ENCODE data around the gene PTPRN.

Gene PTPRN

DNA sequence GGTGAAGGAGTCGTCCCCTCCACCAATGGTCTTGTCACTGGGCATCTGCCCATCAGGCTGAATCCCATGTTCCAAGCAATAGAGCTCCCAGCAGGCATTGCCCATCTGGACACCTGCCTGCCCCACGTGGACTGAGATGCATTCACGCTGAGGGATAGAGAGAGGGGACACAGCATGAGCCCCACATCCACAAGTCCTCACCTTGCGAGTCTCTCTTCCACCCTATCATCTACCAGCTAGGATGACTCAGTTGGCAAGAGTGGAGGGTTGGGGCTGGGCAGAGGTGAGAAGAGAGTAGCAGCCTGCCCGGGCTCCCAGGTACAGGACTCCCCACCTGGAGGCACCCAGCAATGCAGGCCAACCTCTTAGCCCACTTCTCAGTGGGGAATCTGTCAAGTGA lies 57.1 kb downstream of the PTPRN start:
- peak overlapping the region; percentile 83 for H3K4me3 ChIP-seq (ENCODE audit: low read length)
- H3K9me2 ChIP-seq (replicated peaks; ENCODE audit: control insufficient read depth, low read length), result no peaks in the 10 kb centered on the region
- H3K9me3 ChIP-seq (ENCODE audit: control insufficient read depth, insufficient read depth, low read length), result no peaks in the 10 kb centered on the region
- H3K27ac ChIP-seq (ENCODE audit: low read depth, low read length), result peak overlapping the region; percentile 62
- peaks cover 57% of the 10 kb centered on the region for H3K79me2 ChIP-seq (ENCODE audit: control insufficient read depth, low read length)
- peaks cover 7% of the 10 kb centered on the region; the same call in 1 of the 2 replicates for H4K20me1 ChIP-seq (ENCODE audit: control insufficient read depth, insufficient read depth, low read depth, low read length)
- TF ChIP-seq CTCF (IDR thresholded peaks at IDR 0.05; ENCODE audit: low read depth, low read length, poor library complexity, severe bottlenecking) (no peak), EZH2phosphoT487 (IDR thresholded peaks at IDR 0.05; ENCODE audit: borderline replicate concordance, low read length) (no peak)
- H3K4me1 ChIP-seq (ENCODE audit: control insufficient read depth, low read length), result peaks cover 74% of the 10 kb centered on the region
- peaks cover 27% of the 10 kb centered on the region for H3F3A ChIP-seq (ENCODE audit: control insufficient read depth, insufficient read depth)
- peaks cover 6% of the 10 kb centered on the region for H3K27me3 ChIP-seq (ENCODE audit: control insufficient read depth, low read length)
- H3K4me2 ChIP-seq (ENCODE audit: low read length), result peak overlapping the region; percentile 97
- H3K36me3 ChIP-seq (ENCODE audit: control insufficient read depth, low read length), result peaks cover 55% of the 10 kb centered on the region

GRCh38 chr2:219251656-219252055 lies 57.5 kb downstream of the PTPRN start:
- Histone ChIP-seq H3K79me2 (ENCODE audit: control insufficient read depth, low read length) (peaks cover 61% of the 10 kb centered on the region), H3K9me3 (ENCODE audit: control insufficient read depth, insufficient read depth, low read length) (no peaks in the 10 kb centered on the region), H3F3A (ENCODE audit: control insufficient read depth, insufficient read depth) (peaks cover 27% of the 10 kb centered on the region), H3K4me3 (ENCODE audit: low read length) (peak overlapping the region; percentile 83), H3K27me3 (ENCODE audit: control insufficient read depth, low read length) (peaks cover 6% of the 10 kb centered on the region), H3K36me3 (ENCODE audit: control insufficient read depth, low read length) (peaks cover 59% of the 10 kb centered on the region), H3K4me1 (ENCODE audit: control insufficient read depth, low read length) (peaks cover 78% of the 10 kb centered on the region), H3K9me2 (replicated peaks; ENCODE audit: control insufficient read depth, low read length) (no peaks in the 10 kb centered on the region), H3K4me2 (ENCODE audit: low read length) (peak overlapping the region; percentile 97), H3K27ac (ENCODE audit: low read depth, low read length) (peak overlapping the region; percentile 62; the same call in 1 of the 2 replicates), H4K20me1 (ENCODE audit: control insufficient read depth, insufficient read depth, low read depth, low read length) (peaks cover 7% of the 10 kb centered on the region; the same call in 1 of the 2 replicates)
- no peak for TF ChIP-seq CTCF (IDR thresholded peaks at IDR 0.05; ENCODE audit: low read depth, low read length, poor library complexity, severe bottlenecking)
- no peak for TF ChIP-seq EZH2phosphoT487 (IDR thresholded peaks at IDR 0.05; ENCODE audit: borderline replicate concordance, low read length)

DNA sequence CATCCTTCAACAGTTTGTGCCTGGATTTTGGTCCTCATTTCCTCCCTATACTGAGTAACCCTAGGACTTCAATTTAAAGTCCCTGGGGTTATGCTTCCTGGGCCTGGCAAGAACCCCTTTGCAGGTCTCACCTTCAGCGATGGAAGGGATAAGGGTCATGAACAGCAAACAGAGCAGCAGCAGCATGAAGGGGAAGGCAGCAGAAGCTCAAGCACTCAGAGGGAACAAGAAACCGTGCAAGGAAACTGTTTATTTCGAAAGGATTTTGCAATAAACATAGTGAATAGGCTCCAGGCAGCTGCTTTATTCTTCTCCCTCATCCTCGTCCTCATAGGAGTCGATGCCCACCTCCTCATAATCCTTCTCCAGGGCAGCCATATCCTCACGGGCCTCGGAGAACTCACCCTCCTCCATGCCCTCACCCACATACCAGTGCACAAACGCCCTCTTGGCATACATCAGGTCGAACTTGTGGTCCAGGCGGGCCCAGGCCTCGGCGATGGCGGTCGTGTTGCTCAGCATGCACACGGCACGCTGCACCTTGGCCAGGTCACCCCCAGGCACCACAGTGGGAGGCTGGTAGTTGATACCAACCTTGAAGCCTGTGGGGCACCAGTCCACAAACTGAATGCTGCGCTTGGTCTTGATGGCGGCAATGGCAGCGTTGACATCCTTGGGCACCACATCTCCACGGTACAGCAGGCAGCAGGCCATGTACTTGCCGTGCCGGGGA lies 59.0 kb downstream of the PTPRN start:
- Histone ChIP-seq H3K9me2 (replicated peaks; ENCODE audit: control insufficient read depth, low read length) (no peaks in the 10 kb centered on the region), H3K4me1 (ENCODE audit: control insufficient read depth, low read length) (peaks cover 83% of the 10 kb centered on the region), H3K27ac (ENCODE audit: low read depth, low read length) (peak overlapping the region; percentile 98), H3K36me3 (ENCODE audit: control insufficient read depth, low read length) (peaks cover 64% of the 10 kb centered on the region), H3K9me3 (ENCODE audit: control insufficient read depth, insufficient read depth, low read length) (no peaks in the 10 kb centered on the region), H3K79me2 (ENCODE audit: control insufficient read depth, low read length) (peaks cover 75% of the 10 kb centered on the region), H3K27me3 (ENCODE audit: control insufficient read depth, low read length) (no peaks in the 10 kb centered on the region; the same call in 1 of the 2 replicates), H3K4me3 (ENCODE audit: low read length) (peak overlapping the region; percentile 74), H3K4me2 (ENCODE audit: low read length) (peak overlapping the region; percentile 97), H4K20me1 (ENCODE audit: control insufficient read depth, insufficient read depth, low read depth, low read length) (peaks cover 7% of the 10 kb centered on the region; the same call in 1 of the 2 replicates), H3F3A (ENCODE audit: control insufficient read depth, insufficient read depth) (peaks cover 22% of the 10 kb centered on the region)
- TF ChIP-seq CTCF (IDR thresholded peaks at IDR 0.05; ENCODE audit: low read depth, low read length, poor library complexity, severe bottlenecking), result no peak
- TF ChIP-seq EZH2phosphoT487 (IDR thresholded peaks at IDR 0.05; ENCODE audit: borderline replicate concordance, low read length), result no peak
